IPS DF 4.7 (cell line): ENCODE data around the gene CLECL1.
"Not testable (repeated sequence)": the region's sequence is repeated elsewhere in the genome, so short reads cannot be mapped to it uniquely, and the experiment has no call there.

Experiments
- DNase-seq: peaks from one replicate; pipeline ENCODE4 v3.0.0-alpha.2; 2013; ENCODE audit warnings: low spot score; ENCODE audit errors: extremely low read depth

Gene CLECL1

DNA sequence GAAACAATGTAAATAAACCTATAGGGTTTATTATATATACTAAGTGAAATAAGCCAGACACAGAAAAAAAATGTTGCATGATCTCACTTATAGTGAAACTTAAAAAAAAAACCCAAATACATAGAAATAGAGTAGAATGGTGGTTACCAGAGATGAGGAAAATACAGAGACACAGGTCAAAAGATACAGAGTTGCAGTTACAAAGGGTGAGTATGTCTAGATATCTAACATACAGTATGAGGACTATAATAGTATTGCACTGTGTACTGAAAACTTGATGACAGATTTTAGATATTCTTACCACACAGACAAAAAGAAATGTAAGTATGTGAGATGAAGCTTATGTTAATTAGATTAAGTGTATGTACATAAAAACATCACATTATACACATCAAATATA, 35.3 kb downstream of the CLECL1 start:
- DNase-seq = no peak

DNA sequence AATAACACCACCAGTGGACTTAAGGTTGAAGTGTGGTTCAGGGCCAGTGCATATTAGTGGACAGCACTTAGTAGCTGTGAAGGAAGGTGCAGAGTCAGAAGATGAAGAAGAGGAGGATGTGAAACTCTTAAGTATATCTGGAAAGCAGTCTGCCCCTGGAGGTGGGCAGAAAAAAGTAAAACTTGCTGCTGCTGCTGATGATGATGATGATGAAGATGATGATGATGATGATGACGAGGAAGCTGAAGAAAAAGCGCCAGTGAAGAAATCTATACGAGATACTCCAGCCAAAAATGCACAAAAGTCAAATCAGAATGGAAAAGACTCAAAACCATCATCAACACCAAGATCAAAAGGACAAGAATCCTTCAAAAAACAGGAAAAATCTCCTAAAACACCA, 37.2 kb downstream of the CLECL1 start:
- not testable (repeated sequence) for DNase-seq

GRCh38 chr12:9695150-9695549, 37.7 kb downstream of the CLECL1 start:
- not testable (repeated sequence) for DNase-seq

- no peak for DNase-seq
These were observed 38.7 kb downstream of the CLECL1 start for GRCh38 chr12:9694241-9694640.

- no peak for DNase-seq
These were observed 40.0 kb downstream of the CLECL1 start for GRCh38 chr12:9692909-9693308.

- no peak for DNase-seq
These were observed 45.7 kb downstream of the CLECL1 start for GRCh38 chr12:9687228-9687627.

DNA sequence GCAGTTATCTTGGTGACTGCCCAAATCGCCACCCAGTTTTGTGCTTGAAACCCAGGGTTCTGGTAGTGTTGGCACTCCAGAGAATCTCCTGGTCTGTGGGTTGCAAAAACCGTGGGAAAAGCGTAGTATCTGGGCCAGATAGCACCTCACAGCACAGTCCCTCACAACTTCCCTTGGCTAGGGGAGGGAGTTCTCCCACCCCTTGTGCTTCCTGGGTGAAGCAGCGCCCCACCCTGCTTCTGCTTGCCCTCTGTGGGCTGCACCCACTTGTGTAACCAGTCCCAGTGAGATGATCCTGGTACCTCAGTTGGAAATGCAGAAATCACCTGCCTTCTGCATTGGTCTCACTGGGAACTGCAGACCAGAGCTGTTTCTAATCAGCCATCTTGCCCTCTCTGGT, 47.0 kb downstream of the CLECL1 start:
- no peak for DNase-seq

DNA sequence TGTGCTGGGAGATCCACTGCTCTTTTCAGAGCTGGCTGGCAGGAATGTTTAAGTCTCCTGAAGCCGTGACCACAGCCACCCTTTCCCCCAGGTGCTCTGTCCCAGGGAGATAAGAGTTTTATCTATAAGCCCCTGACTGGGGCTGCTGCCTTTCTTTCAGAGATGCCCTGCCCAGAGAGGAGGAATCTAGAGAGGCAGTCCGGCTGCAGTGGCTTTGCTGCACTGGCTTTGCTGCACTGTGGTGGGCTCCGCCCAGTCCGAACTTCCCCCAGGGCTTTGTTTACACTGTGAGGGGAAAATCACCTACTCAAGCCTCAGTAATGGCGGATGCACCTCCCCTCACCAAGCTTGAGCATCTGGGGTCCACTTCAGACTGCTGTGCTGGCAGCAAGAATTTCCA, 47.5 kb downstream of the CLECL1 start:
- DNase-seq = not testable (repeated sequence)

- not testable (repeated sequence) for DNase-seq
These were observed 49.9 kb downstream of the CLECL1 start for GRCh38 chr12:9682949-9683348.

DNA sequence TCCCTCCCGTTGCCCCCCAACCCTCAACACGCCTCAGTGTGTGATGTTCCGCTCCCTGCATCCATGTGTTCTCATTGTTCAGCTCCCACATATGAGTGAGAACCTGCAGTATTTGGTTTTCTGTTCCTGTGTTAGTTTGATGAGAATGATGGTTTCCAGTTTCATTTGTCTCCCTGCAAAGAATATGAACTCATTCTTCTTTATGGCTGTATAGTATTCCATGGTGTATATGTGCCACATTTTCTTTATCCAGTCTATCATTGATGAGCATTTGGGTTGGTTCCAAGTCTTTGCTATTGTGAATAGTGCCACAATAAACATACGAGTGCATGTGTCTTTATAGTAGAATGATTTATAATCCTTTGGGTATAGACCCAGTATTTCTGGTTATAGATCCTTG, 50.4 kb downstream of the CLECL1 start:
- not testable (repeated sequence) for DNase-seq

- DNase-seq = no peak
These were observed 58.7 kb downstream of the CLECL1 start for GRCh38 chr12:9674226-9674590.

DNA sequence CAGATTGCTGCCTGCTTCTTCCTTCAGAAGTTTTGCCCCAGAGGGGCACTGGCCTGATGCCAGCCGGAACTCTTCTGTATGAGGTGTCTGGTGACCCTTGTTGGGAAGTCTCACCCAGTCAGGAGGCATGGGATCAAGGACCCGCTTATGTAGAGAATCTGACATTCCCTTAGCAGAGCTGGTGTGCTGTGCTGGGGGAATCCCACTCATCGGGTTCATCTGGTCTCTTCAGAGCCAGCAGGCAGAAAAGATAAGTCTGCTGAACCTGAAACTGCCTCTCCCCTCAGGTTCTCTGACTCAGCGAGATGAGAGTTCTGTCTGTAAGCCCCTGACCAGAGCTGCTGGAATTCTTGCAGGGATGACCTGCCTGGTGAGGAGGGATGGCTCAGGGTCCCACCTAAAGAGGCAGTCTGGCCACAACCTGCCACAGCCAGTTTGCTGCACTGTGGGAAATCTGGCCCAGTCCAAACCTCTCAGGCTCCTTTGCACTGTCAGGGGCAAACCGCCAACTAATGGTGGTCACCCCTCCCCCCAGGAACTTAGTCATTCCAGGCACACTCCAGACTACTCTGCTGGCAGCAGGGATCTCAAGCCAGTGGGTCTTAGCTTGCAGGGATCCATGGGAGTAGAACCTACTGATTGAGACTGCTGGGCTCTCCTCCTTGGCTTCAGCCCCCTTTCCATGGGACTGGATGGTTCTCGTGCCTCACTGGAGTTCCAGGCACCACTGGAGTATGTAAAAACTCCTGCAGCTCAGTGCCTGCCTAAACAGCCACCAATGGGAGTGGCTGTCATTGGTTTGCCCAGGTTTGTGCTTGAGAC, 59.3 kb downstream of the CLECL1 start:
- no peak for DNase-seq
